PC-9 (cell line): ENCODE measurements around the gene BEST3.

Experiments used
- CTCF ChIP-seq: fragments of 200-600 bp; sonication (generic); conservative IDR thresholded peaks from 2 replicates; pipeline ENCODE4 v1.6.1; 2017; ENCODE audit warnings: mixed run types, antibody characterized with exemption, mild to moderate bottlenecking, moderate library complexity
- EZH2 ChIP-seq: fragments of 200-600 bp; sonication (generic); IDR thresholded peaks from 2 replicates; pipeline ENCODE4 v1.8.0; 2017; ENCODE audit warnings: antibody characterized with exemption, low read depth

- TF ChIP-seq CTCF = no peak
- TF ChIP-seq EZH2 = no peak
Observed at GRCh38 chr12:69610126-69610525, 89.0 kb downstream of the BEST3 start.
